AG08396 (cell line): Measurements from ENCODE around the gene MSGN1.
"Not testable (repeated sequence)": the region's sequence is repeated elsewhere in the genome, so short reads cannot be mapped to it uniquely, and the experiment has no call there.

Experiments
- DNase-seq: peaks from one replicate; pipeline ENCODE4 v3.0.0; 2012; ENCODE audit warnings: low spot score, mixed read lengths

MSGN1 gene

GRCh38 chr2:17805717-17806363 lies 10.4 kb upstream of the MSGN1 start:
- DNase-seq: no peak

GRCh38 chr2:17813010-17813741 lies 3.1 kb upstream of the MSGN1 start:
- DNase-seq: no peak

- DNase-seq: no peak
Measured at GRCh38 chr2:17813742-17814473, 2.4 kb upstream of the MSGN1 start.

DNA sequence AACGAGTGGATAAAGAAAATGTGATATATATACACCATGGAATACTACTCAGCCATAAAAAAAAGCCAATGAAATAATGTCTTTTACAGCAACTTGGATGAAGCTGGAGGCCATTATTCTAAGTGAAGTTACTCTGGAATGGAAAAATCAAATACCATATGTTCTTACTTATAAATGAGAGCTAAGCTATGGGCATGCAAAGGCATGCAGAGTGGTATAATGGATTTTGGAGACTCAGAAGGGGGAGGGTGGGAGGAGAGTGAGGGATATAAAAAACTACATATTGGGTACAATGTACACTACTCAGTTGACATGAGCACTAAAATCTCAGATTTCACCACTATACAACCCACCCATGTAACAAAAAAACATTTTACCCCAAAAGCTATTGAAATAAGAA lies 1.7 kb upstream of the MSGN1 start:
- DNase-seq: no peak

- DNase-seq: no peak
Measured at GRCh38 chr2:17815468-17816184, 634 bp upstream of the MSGN1 start.

DNA sequence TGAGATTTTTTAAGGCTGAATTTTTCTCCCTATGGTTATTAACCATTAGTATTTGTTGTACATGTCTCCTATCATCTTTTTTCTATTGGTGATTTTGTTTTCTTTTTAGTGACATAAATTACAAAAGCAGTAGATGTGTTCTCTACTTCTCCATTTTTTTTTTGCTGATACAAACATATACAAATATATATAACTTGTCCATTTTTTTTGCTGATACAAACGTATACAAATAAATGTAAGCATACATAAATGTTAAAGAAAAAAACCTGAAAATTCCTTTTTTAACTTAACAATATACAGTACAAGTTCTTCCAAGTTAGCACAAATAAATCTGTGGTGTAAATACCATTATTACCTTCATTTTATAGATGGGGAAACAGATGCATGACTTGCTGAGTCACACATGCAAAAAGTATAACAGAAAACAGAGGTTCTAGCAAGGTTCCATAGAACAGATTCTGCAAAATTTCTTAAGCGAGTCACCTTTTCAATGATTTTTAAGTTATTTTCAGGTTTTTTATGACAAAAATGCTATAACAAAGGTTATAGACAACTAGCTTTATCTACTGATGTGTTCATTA lies 2.1 kb downstream of the MSGN1 start:
- DNase-seq: no peak

DNA sequence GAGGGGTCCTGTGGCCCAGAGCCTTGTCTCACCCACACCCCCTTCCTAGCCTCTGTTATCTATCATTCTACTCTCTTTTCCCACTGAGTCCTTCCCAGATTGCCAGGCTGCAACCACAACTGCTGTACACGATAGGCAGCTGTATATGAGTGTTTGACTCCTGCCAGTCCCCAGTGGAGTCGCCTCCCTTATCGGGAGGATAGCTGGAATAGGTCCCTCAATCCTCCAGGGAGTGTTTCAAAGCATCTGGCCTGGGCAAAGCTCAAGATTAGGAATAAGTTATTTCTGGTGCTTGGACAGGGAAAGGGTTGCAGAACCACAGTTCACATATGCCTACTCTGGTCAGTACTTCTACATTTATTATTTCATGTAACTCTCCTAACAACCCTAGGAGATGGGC lies 4.8 kb downstream of the MSGN1 start:
- no peak for DNase-seq

- no peak for DNase-seq
Measured at GRCh38 chr2:17821535-17822444, 5.5 kb downstream of the MSGN1 start.

GRCh38 chr2:17822445-17823117 lies 6.3 kb downstream of the MSGN1 start:
- DNase-seq: no peak

- DNase-seq: not testable (repeated sequence)
Measured at GRCh38 chr2:17823646-17824045, 7.4 kb downstream of the MSGN1 start.

GRCh38 chr2:17827316-17827715 lies 11.1 kb downstream of the MSGN1 start:
- DNase-seq: no peak

DNA sequence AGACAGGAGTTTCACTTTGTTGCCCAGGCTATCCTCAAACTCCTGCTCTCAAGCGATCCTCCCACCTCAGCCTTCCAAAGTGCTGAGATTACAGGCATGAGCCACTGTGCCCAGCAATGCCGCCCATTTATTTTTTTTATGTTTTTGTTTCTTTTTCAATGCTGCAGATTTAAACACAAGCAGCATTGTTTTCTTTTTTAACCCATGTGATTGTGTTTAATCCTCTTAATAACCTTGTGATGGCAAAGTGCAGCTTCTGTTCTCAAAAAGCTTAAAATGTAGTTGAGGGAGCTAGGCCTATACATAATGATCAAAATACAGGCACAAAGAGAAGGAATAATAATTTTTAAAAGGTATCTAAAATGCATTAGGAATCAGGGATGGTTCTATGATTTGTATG lies 11.5 kb downstream of the MSGN1 start:
- no peak for DNase-seq

DNA sequence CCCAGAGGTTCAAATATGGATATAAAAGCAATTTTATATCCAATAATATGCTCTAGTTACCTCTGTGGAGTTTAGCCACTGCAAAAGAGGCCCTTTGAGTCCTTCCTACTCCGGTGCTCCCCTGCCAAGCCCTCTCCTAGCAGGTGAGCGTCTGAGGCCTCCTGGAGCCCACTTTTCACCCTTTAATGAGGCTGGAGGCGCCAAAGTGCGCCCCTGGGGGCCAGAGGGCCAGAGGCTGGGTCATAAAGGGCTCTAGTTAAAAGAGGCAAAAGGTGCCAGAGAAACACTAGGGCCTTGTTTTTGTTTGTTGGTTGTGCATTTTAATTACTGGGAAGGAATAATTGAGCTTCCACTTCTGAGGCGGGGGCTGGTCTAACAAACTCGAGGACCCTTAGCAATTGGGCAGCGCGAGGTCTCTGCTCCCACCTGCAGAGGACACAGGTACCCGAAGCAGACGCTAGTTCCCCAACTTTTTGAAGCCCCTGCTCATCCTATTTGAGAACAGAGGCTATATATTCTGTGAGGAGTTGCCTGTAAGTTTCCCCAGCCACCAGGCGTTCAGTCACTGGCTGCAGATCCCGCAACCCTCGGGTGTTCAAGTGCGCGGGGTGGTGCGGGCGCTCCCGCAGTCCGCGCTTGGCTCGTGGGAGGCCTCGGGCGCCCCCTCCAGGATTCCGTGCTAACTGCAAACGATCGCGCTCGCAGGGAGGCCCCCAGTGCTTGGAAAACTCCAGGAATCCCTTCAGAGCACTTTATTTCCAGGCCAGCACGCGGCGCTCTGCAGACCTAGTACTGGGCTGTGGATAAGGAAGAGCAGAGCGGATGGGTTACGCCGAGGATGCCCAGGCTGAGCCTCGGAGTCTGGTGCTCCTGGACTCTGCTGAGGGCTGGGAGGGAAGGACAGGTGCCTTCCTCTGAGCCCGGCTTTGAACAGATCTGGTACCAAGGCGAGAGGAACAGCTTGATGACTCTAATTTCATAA lies 14.1 kb downstream of the MSGN1 start:
- peak; percentile 77 for DNase-seq

DNA sequence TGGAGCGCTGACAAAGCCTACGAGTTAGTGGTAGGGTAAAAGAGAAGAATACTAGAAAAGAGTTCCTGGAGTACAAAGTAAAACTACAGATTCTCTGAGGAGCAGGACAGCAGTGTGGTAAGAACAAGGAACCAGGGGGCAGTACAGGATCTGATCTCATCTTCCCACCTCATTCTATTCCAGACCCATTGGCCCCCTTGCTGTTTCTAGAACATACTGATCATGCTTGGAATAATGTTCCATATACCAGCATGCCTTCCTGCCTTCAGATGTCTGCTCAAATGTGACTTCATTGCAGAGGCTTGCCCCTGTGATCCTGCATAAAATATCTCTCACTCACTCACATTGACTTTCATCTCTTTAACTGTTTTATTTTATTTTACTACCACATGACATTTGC lies 19.3 kb downstream of the MSGN1 start:
- DNase-seq: no peak

DNA sequence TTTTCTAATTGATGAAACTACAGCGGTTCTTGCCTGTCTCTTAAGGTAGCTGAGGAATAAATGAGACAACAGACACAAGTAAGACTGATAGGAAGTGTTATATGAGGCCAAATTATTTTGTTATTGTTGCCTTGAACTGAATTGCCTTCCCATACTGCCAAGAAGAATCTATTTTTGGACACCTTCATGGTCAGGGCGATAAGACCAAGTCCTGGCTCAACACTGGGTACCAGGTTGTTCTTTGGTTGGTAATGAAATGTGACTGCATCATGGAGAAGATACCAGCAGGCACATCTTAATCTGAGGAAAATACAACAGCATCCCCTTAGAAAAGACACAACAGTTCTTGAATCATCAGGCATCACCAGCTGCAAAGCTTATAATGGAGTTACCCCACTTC lies 23.7 kb downstream of the MSGN1 start:
- no peak for DNase-seq

DNA sequence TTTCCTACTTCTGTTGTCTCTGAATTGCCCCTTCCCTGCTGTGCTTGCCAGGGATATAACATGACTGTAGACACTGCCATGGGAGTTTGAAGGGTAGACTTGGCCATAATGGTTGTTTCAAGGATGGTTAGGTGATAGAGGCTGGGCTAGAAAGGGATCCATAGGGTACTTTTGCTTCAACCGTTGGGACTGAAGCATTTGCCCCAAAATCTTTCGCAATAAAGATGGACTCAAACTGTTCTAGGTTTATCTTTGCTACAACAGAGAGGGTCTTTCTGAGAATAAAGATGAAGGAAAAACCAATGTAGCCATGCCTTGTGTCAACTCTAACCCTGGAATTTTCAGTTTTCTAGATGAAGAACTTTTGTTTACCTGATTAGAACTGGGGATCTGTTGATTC lies 27.2 kb downstream of the MSGN1 start:
- DNase-seq: no peak

DNA sequence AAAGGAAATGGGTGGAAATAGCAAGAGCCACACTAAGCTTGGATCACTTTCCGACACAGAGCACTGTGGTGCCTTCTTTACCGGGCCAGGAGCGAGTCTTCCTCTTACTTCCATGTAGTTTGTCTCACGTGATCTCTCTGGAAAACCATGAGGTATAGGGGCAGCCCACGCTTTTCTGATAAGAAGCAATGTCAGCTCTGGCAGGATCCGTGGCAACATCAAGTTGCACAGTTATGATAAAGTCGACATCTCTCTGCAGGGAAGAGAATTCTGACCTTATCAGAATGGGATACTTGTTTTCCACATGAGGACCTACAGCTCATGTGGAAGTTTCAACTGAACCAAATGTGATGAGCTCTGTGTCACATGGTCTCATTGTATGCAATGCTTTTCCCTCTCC lies 29.5 kb downstream of the MSGN1 start:
- DNase-seq: no peak

DNA sequence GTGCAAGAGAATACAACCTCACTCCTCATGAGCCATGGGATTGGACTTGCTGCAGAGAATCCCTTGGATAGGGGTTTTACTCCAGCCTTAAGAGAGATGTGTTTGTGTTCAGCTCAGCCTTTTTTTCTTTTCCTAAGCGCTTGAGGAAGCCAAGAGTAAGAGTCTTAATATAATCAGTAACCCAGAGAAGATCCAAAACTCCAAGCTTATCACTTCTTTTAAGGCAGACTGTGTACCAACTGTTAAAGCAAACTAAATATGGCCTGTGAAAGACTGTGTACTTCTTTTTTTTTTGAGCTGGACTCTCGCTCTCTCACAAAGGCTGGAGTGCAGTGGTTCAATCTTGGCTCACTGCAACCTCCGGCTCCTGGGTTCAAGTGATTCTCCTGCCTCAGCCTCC lies 30.4 kb downstream of the MSGN1 start:
- DNase-seq: no peak

- no peak for DNase-seq
Measured at GRCh38 chr2:17847236-17847635, 31.0 kb downstream of the MSGN1 start.
